HG02623 (cell line): ENCODE measurements around the gene IMPDH1.

Experiments used
- ATAC-seq: cut with Tn5 transposase; IDR thresholded peaks from one replicate; pipeline ENCODE4 v1.9.1; 2021; ENCODE audit warnings: moderate library complexity; ENCODE audit not compliant: unreplicated experiment

Gene IMPDH1

DNA sequence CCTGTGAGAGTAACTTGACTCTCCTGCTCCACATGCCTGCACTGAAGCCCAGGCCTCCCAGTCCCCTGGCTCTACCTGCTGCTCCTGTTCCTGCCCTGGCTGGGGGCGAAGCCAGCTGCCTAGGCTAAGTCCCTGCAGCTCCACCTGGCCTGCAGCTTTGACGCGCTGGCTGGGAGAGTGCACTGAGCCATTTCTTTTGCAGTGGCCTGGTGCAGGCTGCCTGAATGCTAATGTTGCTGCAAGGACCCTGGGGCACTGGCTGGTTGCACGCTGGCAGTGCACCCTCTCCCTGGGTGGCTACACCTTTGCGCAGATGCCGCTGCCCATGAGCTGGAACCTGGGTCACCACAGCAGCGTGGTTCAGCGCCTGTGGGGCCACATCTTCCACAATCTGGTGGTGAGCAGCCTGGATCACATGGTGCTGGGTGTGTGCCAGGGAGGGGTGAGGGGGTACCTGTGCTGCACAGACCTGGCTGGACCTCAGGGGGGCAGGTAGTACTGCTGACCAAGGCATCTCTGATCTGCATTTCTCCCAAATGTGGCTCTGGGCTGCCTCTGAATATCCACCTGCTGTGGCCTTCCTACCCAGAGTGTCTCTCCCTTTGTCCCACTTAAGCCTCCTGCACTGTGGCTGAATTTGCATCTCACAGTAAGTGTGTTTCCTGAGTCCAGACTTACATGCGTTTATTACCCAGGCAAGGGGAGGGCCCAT, 20.0 kb downstream of the IMPDH1 start:
- ATAC-seq = no peak

DNA sequence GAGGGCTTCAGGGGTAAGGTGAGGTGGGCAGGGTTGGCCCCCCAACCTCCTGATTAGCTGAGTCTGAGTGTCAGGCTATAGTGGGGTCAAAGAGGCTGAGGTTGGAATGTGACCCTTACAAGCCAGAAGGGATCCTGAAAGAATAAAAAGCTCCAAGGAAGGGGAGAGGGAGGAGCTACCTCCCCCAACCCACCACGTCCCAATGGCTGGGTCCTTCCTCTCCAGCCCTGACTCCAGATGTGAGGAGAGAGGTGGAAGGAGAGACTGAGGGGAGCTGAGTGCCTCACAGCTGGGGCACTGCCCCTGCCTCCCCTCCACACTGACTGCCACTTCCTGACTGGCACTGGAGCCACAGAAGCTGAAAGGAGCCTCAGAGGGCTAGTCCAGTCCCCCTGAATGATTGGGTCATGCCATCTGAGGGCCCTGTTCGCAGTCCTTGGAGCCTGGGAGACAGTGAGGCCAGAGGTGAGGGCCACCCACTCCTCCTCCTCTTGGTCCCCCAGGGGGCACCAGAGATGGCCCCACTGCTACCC, 20.6 kb downstream of the IMPDH1 start:
- no peak for ATAC-seq

DNA sequence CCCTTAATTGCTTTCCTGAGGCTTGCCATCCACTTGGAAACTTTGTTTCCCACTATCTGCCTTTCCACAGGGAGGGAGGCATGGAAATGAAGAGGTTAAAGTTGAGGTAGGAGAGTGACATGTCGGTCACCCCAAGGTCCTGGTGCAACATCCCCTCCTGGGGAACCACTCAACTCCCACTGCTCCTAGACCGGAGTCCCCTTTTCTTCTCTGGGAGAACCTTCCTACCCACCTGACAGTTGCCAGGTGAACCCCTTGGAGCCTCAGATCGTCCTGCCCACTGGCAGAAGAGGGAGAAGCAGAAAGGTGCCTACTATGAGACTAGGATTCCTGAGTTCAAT, 21.7 kb downstream of the IMPDH1 start:
- no peak for ATAC-seq

DNA sequence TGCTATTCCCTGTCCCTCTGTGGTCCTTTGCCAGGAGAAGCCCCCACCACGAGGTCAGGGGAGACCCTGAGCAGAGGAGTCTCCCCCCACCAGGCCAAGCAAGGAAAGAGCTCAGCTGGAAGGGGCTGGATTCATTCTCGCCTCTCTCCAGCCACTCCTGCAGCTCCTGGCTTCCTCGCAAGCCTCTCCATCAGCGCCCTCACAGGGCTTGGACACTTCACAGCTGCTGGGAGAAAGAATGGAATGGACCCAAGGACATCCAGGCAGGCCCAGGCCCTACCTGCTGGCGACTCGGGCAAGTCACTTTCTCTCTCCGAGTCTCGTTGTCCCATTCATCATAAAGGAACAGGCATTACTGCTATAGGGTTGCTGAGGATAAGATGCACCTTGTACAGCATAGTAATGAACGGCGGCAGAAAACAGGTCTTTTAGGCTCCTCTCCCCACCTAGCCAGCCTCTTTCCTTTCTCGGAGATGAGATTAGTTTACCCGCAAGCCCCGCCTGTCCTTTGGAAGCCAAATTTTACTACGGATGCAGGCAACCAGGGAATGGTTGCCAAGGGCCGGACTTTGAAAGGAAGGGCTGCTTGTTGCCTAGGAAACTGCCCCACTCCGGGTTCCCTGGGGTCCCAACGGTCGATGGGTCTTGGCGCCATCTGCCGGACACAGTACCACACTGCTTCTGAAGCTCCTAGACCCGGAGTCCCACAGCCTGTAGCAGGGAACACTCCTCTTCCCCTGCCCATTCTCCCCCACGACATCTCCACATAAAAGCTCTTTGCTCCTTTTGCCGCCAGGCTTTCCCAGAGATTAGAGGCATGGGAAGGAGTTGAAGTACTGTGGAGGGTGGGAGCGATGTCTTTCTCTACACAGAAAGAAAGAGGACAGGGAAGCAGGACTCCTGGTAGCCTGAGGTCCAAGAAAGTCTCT, 22.3 kb downstream of the IMPDH1 start:
- peak; percentile 70 for ATAC-seq

GRCh38 chr7:128385988-128386925, 23.5 kb downstream of the IMPDH1 start:
- no peak for ATAC-seq

DNA sequence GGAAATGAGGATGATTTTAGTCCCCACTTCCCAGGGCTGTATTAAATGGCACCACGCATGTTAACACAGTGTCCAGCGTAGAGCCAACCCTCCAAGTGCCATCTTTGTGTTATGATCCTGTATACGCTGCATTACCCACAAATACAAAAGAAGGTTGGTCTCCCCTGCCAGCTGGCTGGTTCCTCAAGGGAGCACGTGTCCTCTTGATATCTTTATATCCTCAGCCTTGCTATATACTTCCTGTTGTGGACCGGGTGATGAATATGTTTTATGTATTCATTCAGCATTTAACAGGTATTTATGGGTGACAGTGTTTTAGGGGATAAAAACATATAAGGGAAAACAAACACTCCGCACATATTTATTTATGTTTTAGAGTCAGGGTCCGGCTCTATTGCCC, 25.1 kb downstream of the IMPDH1 start:
- ATAC-seq = no peak

DNA sequence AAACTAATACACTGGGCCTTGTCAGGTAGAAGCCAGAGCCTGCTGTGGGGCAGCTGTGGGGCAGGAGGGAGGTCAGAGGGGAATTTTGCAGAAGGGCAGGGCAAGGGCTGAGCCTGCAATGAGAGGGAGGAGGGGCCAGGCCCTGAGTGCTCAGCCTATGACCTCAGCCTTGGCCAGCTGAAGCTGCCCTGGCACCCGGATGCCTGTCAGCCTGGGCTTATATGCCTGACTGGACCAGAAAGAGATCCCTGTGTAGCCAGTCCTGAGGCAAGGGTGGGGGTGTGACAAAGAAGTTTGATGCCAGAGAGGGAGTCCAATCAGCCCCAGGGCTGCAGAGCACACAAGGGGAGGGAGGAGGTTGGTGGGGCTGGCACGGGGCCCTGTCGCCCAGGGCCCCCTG, 26.0 kb downstream of the IMPDH1 start:
- ATAC-seq = no peak

- ATAC-seq = no peak
Observed at GRCh38 chr7:128381161-128381821, 28.5 kb downstream of the IMPDH1 start.

DNA sequence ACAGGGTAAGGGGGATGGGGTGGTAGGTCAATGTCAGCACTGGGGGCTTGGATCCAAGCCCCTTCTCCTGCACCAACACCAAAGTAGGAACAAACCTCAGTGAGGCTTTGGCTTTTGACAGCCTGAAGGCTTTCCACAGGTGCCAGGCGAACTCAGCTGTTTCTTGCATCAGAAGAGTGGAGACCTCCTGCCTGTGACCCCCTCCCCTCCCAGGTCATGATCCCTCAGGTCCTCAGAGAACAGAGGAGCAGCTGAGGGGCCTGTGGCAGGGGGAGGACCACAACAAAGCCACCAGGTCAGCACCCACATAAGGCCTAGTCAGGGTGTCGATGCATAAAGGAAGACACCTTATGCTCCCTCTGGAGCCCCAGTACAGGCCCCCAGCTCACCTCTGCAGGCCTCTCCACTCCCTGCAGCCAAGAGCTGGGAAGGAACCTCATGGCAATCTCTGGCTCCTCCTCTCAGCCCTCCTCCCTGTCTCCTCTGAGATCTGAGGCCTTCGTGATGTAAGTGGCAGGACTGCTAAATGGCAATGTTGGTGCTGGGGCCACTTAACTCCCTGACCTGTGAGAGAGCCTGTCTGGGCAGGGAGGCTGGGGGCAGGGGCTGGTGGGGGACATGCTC, 29.2 kb downstream of the IMPDH1 start:
- no peak for ATAC-seq

DNA sequence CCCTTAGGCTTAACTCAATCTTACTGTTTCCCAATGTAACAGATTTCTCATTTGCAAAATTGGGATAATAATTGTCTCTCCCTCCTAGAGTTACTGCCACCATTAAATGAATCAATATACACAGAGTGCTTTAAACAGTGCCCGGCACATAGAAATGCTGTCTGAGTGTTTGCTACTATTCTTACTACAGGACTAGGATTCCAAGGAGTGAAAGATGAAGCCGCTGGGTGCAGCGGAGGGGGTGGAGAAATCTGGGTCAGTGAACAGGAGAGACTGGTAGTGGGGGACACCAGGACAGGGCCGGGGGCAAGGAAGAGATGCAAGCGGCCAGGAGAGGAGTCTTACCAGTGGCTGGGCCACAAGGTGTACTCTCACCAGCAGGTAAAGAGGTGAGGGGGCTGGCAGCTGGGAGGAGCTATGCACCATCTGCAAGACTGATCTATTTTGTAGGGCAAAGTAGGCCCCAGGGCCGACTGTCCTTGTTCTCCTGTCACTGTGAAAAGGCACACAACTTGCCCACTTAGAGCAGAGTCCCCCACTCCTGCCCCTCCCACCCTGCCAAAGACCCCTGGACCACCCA, 29.8 kb downstream of the IMPDH1 start:
- ATAC-seq = no peak

- no peak for ATAC-seq
Observed at GRCh38 chr7:128378637-128379036, 31.1 kb downstream of the IMPDH1 start.

DNA sequence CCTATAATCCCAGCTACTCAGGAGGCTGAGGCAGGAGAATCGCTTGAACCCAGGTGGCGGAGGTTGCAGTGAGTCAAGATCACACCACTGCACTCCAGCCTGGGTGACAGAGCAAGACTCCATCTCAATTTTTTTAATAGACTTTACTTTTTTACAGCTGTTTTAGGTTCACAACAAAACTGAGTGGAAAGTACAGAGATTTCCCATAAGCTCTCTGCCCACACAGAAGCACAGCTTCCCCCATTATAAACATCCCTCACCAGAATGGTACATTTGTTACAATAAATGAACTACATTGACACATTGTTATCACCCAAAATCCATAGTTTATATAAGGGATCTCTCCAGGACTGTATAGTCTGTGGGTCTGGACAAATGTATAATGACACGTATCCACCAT, 33.7 kb downstream of the IMPDH1 start:
- ATAC-seq = no peak

- no peak for ATAC-seq
Observed at GRCh38 chr7:128374041-128374440, 35.7 kb downstream of the IMPDH1 start.

- no peak for ATAC-seq
Observed at GRCh38 chr7:128373606-128374005, 36.2 kb downstream of the IMPDH1 start.

GRCh38 chr7:128370491-128370890, 39.3 kb downstream of the IMPDH1 start:
- no peak for ATAC-seq

DNA sequence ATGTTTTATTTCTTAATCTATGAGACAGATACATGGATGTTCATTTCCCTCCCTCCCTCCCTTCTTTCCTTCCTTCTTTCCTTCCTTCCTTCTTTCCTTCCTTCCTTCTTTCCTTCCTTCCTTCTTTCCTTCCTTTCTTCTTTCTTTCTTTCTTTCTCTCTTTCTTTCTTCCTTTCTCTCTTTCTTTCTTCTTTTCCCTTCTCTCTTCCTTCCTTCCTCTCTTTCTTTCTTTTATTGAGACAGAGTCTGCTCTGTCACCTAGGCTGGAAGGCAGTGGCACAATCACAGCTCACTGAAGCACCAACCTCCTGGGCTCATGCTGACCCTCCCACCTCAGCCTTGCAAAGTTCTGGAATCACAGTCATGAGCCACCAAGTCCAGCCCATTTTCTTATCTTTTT, 42.8 kb downstream of the IMPDH1 start:
- ATAC-seq = no peak

DNA sequence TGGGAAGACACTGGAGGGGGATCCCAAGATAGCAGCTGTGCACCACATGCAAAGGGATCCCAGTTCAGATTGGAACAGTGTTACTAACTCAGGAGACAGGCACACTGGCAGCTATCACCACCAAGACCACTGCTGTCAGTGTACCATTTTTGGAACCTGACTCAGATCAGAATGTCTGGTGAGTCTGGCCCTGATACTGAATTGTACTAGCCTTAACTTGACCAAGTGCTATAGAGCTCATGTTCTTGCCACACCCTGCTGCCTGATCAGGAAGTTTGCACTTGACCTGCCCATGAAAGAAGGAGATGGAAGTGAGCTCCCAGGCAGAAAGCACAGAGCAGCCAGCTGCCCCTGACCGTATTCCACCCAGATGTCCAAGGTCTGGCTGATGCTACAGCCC, 43.5 kb downstream of the IMPDH1 start:
- ATAC-seq = no peak

DNA sequence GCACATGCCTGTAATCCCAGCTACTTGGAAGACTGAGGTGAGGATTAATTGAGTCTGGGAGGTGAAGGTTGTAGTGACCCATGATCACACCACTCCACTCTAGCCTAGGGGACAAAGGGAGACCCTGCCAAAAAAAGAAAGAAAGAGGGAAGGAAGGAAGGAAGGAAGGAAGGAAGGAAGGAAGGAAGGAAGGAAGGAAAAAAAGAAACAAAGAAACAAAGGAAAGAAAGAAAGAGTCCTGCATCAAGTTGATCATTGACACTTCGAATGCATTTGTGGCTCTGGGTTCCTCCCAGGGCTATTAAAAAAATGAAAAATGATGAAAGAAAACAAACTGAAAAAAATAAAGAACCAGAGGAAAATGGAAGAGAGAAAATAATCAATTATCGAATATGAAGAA, 44.4 kb downstream of the IMPDH1 start:
- ATAC-seq = no peak

GRCh38 chr7:128364166-128364870, 45.5 kb downstream of the IMPDH1 start:
- no peak for ATAC-seq
